G401 (cell line): Measurements from ENCODE around the gene KIF4A. TPM values are rescaled to one million over a fixed set of nuclear protein-coding genes. Genes with fewer than 3 reads are reported as not detected.
"Not testable (repeated sequence)": the region's sequence is repeated elsewhere in the genome, so short reads cannot be mapped to it uniquely, and the experiment has no call there.

Source experiments
- DNase-seq: peaks from one replicate; pipeline ENCODE4 v3.0.0-alpha.2; 2015; ENCODE audit warnings: low spot score
- in situ Hi-C: cut with HindIII; loops from 2 replicates; pipeline ENCODE4 v1.10.0; 2016; ENCODE audit warnings: low sequenced_read_pairs, mixed read lengths
- total RNA-seq: library from RNA; depleted of rRNA; stranded (reverse); fragments of >200 nt; shearing (Covaris generic); gene quantifications from 2 replicates; pipeline ENCODE4 v1.2.3, GENCODE V29; 2014

KIF4A gene
- total RNA-seq, 1 experiment from 2014 or later, result 38.1 TPM

- in situ Hi-C loops, result no loop called here
Observed at GRCh38 chrX:70281951-70282350, 8.0 kb upstream of the KIF4A start, which contains the start of gene RAB41. Gene RAB41 (plus strand): TSS chrX:70282172. CDS start chrX:70282218, 46 bp downstream.

GRCh38 chrX:70289168-70289792 lies 624 bp upstream of the KIF4A start:
- in situ Hi-C loops, result no loop called here
- DNase-seq, result peak; percentile 3

More at GRCh38 chrX:70281951-70282350, 8.0 kb upstream of the KIF4A start, which contains the start of gene RAB41:
- DNase-seq, result no peak

GRCh38 chrX:70292788-70293187 lies 2.9 kb downstream of the KIF4A start:
- in situ Hi-C loops, result no loop called here
- DNase-seq, result no peak

- in situ Hi-C loops, result no loop called here
- DNase-seq, result no peak
Observed at GRCh38 chrX:70293621-70294020, 3.7 kb downstream of the KIF4A start.

- DNase-seq, result no peak
- in situ Hi-C loops, result no loop called here
Observed at GRCh38 chrX:70301716-70302115, 11.8 kb downstream of the KIF4A start.

- in situ Hi-C loops, result no loop called here
- no peak for DNase-seq
Observed at GRCh38 chrX:70313503-70313902, 23.6 kb downstream of the KIF4A start.

- no peak for DNase-seq
- in situ Hi-C loops, result no loop called here
Observed at GRCh38 chrX:70322784-70323183, 32.9 kb downstream of the KIF4A start.

- DNase-seq, in situ Hi-C loops: not testable (repeated sequence)
Observed at GRCh38 chrX:70323628-70324027, 33.7 kb downstream of the KIF4A start.

GRCh38 chrX:70324326-70324725 lies 34.4 kb downstream of the KIF4A start:
- in situ Hi-C loops, result no loop called here
- DNase-seq, result no peak

GRCh38 chrX:70331161-70331560 lies 41.3 kb downstream of the KIF4A start:
- no peak for DNase-seq
- in situ Hi-C loops, result no loop called here

GRCh38 chrX:70332600-70332999 lies 42.7 kb downstream of the KIF4A start:
- no peak for DNase-seq
- in situ Hi-C loops, result no loop called here

- no peak for DNase-seq
- in situ Hi-C loops, result no loop called here
Observed at GRCh38 chrX:70336767-70337166, 46.9 kb downstream of the KIF4A start.

GRCh38 chrX:70338290-70338689 lies 48.4 kb downstream of the KIF4A start:
- in situ Hi-C loops, result no loop called here
- DNase-seq, result no peak

GRCh38 chrX:70343435-70343834 lies 53.5 kb downstream of the KIF4A start:
- no peak for DNase-seq
- in situ Hi-C loops, result no loop called here

- no peak for DNase-seq
- in situ Hi-C loops, result no loop called here
Observed at GRCh38 chrX:70346418-70347070, 56.6 kb downstream of the KIF4A start.

- in situ Hi-C loops, DNase-seq: not testable (repeated sequence)
Observed at GRCh38 chrX:70348825-70349224, 58.9 kb downstream of the KIF4A start.

GRCh38 chrX:70349367-70350125 lies 59.6 kb downstream of the KIF4A start:
- in situ Hi-C loops, DNase-seq: not testable (repeated sequence)

GRCh38 chrX:70352496-70352895 lies 62.6 kb downstream of the KIF4A start:
- in situ Hi-C loops, result no loop called here
- no peak for DNase-seq

GRCh38 chrX:70353514-70353913 lies 63.6 kb downstream of the KIF4A start:
- no peak for DNase-seq
- in situ Hi-C loops, result no loop called here

- in situ Hi-C loops, result no loop called here
- DNase-seq, result no peak
Observed at GRCh38 chrX:70354716-70355115, 64.8 kb downstream of the KIF4A start.
